Hepatocyte (in vitro differentiated cells): Measurements from ENCODE around the gene ERGIC2. TPM values are rescaled to one million over a fixed set of nuclear protein-coding genes. Genes with fewer than 3 reads are reported as not detected.

Source experiments
- DNase-seq: peaks from one replicate; pipeline ENCODE4 v3.0.0-alpha.2; 2016; ENCODE audit warnings: low spot score
- H2AFZ ChIP-seq: fragments of 200-600 bp; sonication (generic); 2 replicates; pipeline ENCODE4 v1.6.0; 2016; ENCODE audit warnings: antibody characterized with exemption, mild to moderate bottlenecking
- H3K27ac ChIP-seq: fragments of 200-600 bp; sonication (generic); 2 replicates; pipeline ENCODE4 v1.5.1; 2016; ENCODE audit warnings: mild to moderate bottlenecking
- H3K27me3 ChIP-seq: fragments of 200-600 bp; sonication (generic); 2 replicates; pipeline ENCODE4 v1.6.1; 2016
- H3K36me3 ChIP-seq: fragments of 200-600 bp; sonication (generic); replicated peaks from 2 replicates; pipeline ENCODE4 v1.5.1; 2016; ENCODE audit warnings: low read depth; ENCODE audit not compliant: insufficient read depth
- H3K4me1 ChIP-seq: fragments of 200-600 bp; sonication (generic); 2 replicates; pipeline ENCODE4 v1.5.1; 2016; ENCODE audit warnings: mild to moderate bottlenecking, moderate library complexity; ENCODE audit not compliant: insufficient read depth
- H3K4me2 ChIP-seq: fragments of 200-600 bp; sonication (generic); 2 replicates; pipeline ENCODE4 v1.6.0; 2016
- H3K4me3 ChIP-seq: fragments of 200-600 bp; sonication (generic); 2 replicates; pipeline ENCODE4 v1.5.1; 2016; ENCODE audit warnings: mild to moderate bottlenecking
- H3K79me2 ChIP-seq: fragments of 200-600 bp; sonication (generic); 2 replicates; pipeline ENCODE4 v1.6.0; 2017; ENCODE audit warnings: mild to moderate bottlenecking
- H3K9me2 ChIP-seq: fragments of 200-600 bp; sonication (generic); replicated peaks from 2 replicates; pipeline ENCODE4 v1.6.0; 2017; ENCODE audit warnings: mild to moderate bottlenecking; ENCODE audit not compliant: insufficient read depth
- H3K9me3 ChIP-seq: fragments of 200-600 bp; sonication (generic); 2 replicates; pipeline ENCODE4 v1.5.1; 2016; ENCODE audit warnings: low read depth, mild to moderate bottlenecking
- H4K20me1 ChIP-seq: fragments of 200-600 bp; sonication (generic); 2 replicates; pipeline ENCODE4 v1.6.0; 2016; ENCODE audit warnings: mild to moderate bottlenecking; ENCODE audit not compliant: insufficient read depth, poor library complexity, severe bottlenecking
- CTCF ChIP-seq: fragments of 200-600 bp; sonication (generic); IDR thresholded peaks from 2 replicates; pipeline ENCODE4 v1.5.1; 2016; ENCODE audit warnings: antibody characterized with exemption, mild to moderate bottlenecking; ENCODE audit not compliant: poor library complexity
- EZH2 ChIP-seq: fragments of 200-600 bp; sonication (generic); IDR thresholded peaks from 2 replicates; pipeline ENCODE4 v1.6.1; 2016; ENCODE audit warnings: antibody characterized with exemption, mild to moderate bottlenecking, borderline replicate concordance
- EZH2phosphoT487 ChIP-seq: fragments of 200-600 bp; sonication (generic); IDR thresholded peaks from one replicate; pipeline ENCODE4 v1.6.1; 2018; ENCODE audit warnings: antibody characterized with exemption, mild to moderate bottlenecking, low read depth, moderate library complexity; ENCODE audit not compliant: unreplicated experiment, severe bottlenecking
- WGBS: methylation state at CpG from one replicate; pipeline ENCODE4 v1.1.6; 2016; ENCODE audit warnings: low lambda C conversion rate; ENCODE audit errors: missing lambda C conversion rate; 5-methylcytosine and 5-hydroxymethylcytosine counted together
- polyA plus RNA-seq: library from polyadenylated mRNA; unstranded; fragments of >200 nt; fragmentation: Nextera tagmentation; extraction: Ambion mirVana; gene quantifications from 2 replicates; pipeline ENCODE4 v1.2.1, GENCODE V29; 2016
- total RNA-seq: library from RNA; depleted of rRNA; stranded (reverse); fragments of >200 nt; gene quantifications from 2 replicates; pipeline ENCODE4 v1.2.3, GENCODE V29; 2014

The ERGIC2 gene
- total and polyA plus RNA-seq, 2 experiments from 2014 or later = 68.7 to 122 TPM

DNA sequence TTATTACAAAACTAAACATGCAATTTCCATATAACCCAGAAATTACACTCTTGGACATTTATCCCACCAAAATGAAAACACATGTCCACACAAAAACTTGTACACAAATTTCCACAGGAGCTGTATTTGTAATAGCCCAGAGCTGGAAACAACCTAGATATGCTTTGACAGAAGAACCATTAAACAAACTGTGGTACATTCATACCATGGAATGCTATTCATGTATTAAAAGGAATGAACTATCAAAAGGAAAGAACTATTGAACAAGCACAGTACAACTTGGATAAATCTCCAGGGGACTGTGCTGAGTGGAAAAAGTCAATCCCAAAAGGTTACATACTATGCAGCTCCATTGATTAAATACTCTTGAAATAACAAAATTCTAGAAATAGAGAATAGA is 35.8 kb upstream of the ERGIC2 start:
- Histone ChIP-seq H3K9me3 (no peaks in the 10 kb centered on the region), H3K4me1 (no peaks in the 10 kb centered on the region), H3K4me3 (no peak overlapping the region), H3K27ac (no peak overlapping the region), H3K9me2 (no peaks in the 10 kb centered on the region), H4K20me1 (no peaks in the 10 kb centered on the region), H3K27me3 (no peaks in the 10 kb centered on the region), H2AFZ (no peak overlapping the region), H3K36me3 (no peaks in the 10 kb centered on the region), H3K4me2 (no peak overlapping the region), H3K79me2 (no peaks in the 10 kb centered on the region)
- TF ChIP-seq EZH2phosphoT487 (no peak), EZH2 (no peak), CTCF (no peak)
- no peak for DNase-seq

GRCh38 chr12:29415111-29415510 is 34.1 kb upstream of the ERGIC2 start:
- Histone ChIP-seq H2AFZ (no peak overlapping the region), H3K4me1 (no peaks in the 10 kb centered on the region), H3K4me3 (no peak overlapping the region), H3K4me2 (no peak overlapping the region), H3K36me3 (no peaks in the 10 kb centered on the region), H3K27me3 (no peaks in the 10 kb centered on the region), H3K27ac (no peak overlapping the region), H3K9me3 (no peaks in the 10 kb centered on the region), H3K79me2 (no peaks in the 10 kb centered on the region), H4K20me1 (no peaks in the 10 kb centered on the region), H3K9me2 (no peaks in the 10 kb centered on the region)
- DNase-seq = no peak
- WGBS = 64% methylated on average over 4 of the region's 4 CpGs
- TF ChIP-seq EZH2phosphoT487 (no peak), CTCF (no peak), EZH2 (no peak)

DNA sequence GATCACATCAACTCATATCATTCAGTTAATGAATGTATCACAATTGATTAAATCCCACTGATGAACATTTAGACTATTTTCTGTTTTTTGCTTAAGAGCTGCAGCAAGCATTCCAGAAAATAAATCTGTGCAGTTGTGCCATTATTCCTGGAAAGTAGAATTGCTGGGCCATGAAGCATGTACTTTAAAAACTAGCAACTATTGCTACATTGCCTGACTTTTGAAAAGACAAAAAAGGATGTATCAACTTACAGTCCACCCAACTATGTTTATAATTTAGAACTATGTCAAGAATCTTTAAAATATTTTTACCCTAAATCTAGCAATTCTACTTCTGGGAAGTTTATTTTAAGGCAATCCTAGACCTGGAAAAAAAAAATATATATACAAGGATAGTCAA is 33.4 kb upstream of the ERGIC2 start:
- Histone ChIP-seq H3K36me3 (no peaks in the 10 kb centered on the region), H3K27ac (no peak overlapping the region), H3K79me2 (no peaks in the 10 kb centered on the region), H2AFZ (no peak overlapping the region), H4K20me1 (no peaks in the 10 kb centered on the region), H3K4me2 (no peak overlapping the region), H3K27me3 (no peaks in the 10 kb centered on the region), H3K9me2 (no peaks in the 10 kb centered on the region), H3K4me1 (no peaks in the 10 kb centered on the region), H3K4me3 (no peak overlapping the region), H3K9me3 (no peaks in the 10 kb centered on the region)
- TF ChIP-seq EZH2 = no peak
- TF ChIP-seq CTCF = no peak
- no peak for TF ChIP-seq EZH2phosphoT487
- DNase-seq = no peak

GRCh38 chr12:29405561-29405960 is 24.6 kb upstream of the ERGIC2 start:
- no peaks in the 10 kb centered on the region for H3K4me1 ChIP-seq
- no peaks in the 10 kb centered on the region for H3K9me3 ChIP-seq
- no peaks in the 10 kb centered on the region for H4K20me1 ChIP-seq
- H3K27me3 ChIP-seq = no peaks in the 10 kb centered on the region
- no peak for TF ChIP-seq CTCF
- no peak for TF ChIP-seq EZH2
- no peak for TF ChIP-seq EZH2phosphoT487
- H3K27ac ChIP-seq = no peak overlapping the region
- no peak for DNase-seq
- H3K4me2 ChIP-seq = no peak overlapping the region
- H3K9me2 ChIP-seq = no peaks in the 10 kb centered on the region
- H3K36me3 ChIP-seq = no peaks in the 10 kb centered on the region
- H2AFZ ChIP-seq = no peak overlapping the region
- H3K79me2 ChIP-seq = no peaks in the 10 kb centered on the region
- WGBS = 90% methylated on average over 4 of the region's 4 CpGs
- no peak overlapping the region for H3K4me3 ChIP-seq
